HEK293T (cell line): ENCODE results near the gene TFEB.
A peak's percentile ranks its signal among the peaks of the same experiment; 100 is the strongest.

Experiments
- CTCF ChIA-PET: fragments of 350-600 bp; formaldehyde crosslinking; extraction: SDS; loops from one replicate; lab custom pipeline; 2021; ENCODE audit warnings: antibody characterized with exemption, inconsistent platforms; lab: Yijun Ruan, JAX
- POLR2A ChIA-PET: fragments of 350-600 bp; formaldehyde crosslinking; extraction: SDS; loops from one replicate; lab custom pipeline; 2020; ENCODE audit warnings: antibody characterized with exemption, inconsistent platforms; lab: Yijun Ruan, JAX
- DNase-seq: peaks from one replicate; pipeline ENCODE4 v3.0.0; 2012; ENCODE audit warnings: mixed read lengths; ENCODE audit errors: extremely low spot score
- ARNT ChIP-seq: fragments of 450-650 bp; IDR thresholded peaks from 2 replicates; pipeline ENCODE4 v1.6.1; 2017; ENCODE audit warnings: mild to moderate bottlenecking
- BHLHE40 ChIP-seq: fragments of 450-650 bp; IDR thresholded peaks from 2 replicates; pipeline ENCODE4 v1.6.1; 2016; ENCODE audit warnings: mild to moderate bottlenecking, moderate library complexity, borderline replicate concordance
- CTBP1 ChIP-seq: fragments of 450-650 bp; IDR thresholded peaks from 2 replicates; pipeline ENCODE4 v1.6.1; 2016; ENCODE audit warnings: borderline replicate concordance
- ELF4 ChIP-seq: fragments of 450-650 bp; IDR thresholded peaks from 2 replicates; pipeline ENCODE4 v1.6.1; 2017; ENCODE audit warnings: antibody characterized with exemption
- FOXA1 ChIP-seq: fragments of 450-650 bp; IDR thresholded peaks from 2 replicates; pipeline ENCODE4 v1.6.1; 2016; ENCODE audit warnings: mild to moderate bottlenecking
- FOXK2 ChIP-seq: fragments of 450-650 bp; IDR thresholded peaks from 2 replicates; pipeline ENCODE4 v1.6.1; 2016; ENCODE audit warnings: mild to moderate bottlenecking
- FOXM1 ChIP-seq: fragments of 450-650 bp; IDR thresholded peaks from 2 replicates; pipeline ENCODE4 v1.6.1; 2017; ENCODE audit warnings: mild to moderate bottlenecking, borderline replicate concordance
- HDGF ChIP-seq: fragments of 450-650 bp; IDR thresholded peaks from 2 replicates; pipeline ENCODE4 v1.6.1; 2017; ENCODE audit warnings: antibody characterized with exemption, borderline replicate concordance
- L3MBTL2 ChIP-seq: fragments of 450-650 bp; conservative IDR thresholded peaks from 2 replicates; pipeline ENCODE4 v1.6.1; 2016; ENCODE audit warnings: mild to moderate bottlenecking
- LEF1 ChIP-seq: fragments of 450-650 bp; IDR thresholded peaks from 2 replicates; pipeline ENCODE4 v1.6.1; 2017; ENCODE audit warnings: mild to moderate bottlenecking, borderline replicate concordance
- NFRKB ChIP-seq: fragments of 450-650 bp; IDR thresholded peaks from 2 replicates; pipeline ENCODE4 v1.6.1; 2016; ENCODE audit warnings: mild to moderate bottlenecking, moderate library complexity
- SP1 ChIP-seq: fragments of 450-650 bp; IDR thresholded peaks from 2 replicates; pipeline ENCODE4 v1.6.1; 2017
- SUZ12 ChIP-seq: fragments of 450-650 bp; IDR thresholded peaks from 2 replicates; pipeline ENCODE4 v1.6.1; 2016; ENCODE audit warnings: mild to moderate bottlenecking
- TARDBP ChIP-seq: fragments of 450-650 bp; IDR thresholded peaks from 2 replicates; pipeline ENCODE4 v1.6.1; 2016
- ZNF384 ChIP-seq: fragments of 450-650 bp; IDR thresholded peaks from 2 replicates; pipeline ENCODE4 v1.6.1; 2016
- TF ChIP-seq, protein P1 (sequence below): fragments of 450-650 bp; IDR thresholded peaks from 2 replicates; pipeline ENCODE4 v1.6.1; 2016

The TFEB gene

DNA sequence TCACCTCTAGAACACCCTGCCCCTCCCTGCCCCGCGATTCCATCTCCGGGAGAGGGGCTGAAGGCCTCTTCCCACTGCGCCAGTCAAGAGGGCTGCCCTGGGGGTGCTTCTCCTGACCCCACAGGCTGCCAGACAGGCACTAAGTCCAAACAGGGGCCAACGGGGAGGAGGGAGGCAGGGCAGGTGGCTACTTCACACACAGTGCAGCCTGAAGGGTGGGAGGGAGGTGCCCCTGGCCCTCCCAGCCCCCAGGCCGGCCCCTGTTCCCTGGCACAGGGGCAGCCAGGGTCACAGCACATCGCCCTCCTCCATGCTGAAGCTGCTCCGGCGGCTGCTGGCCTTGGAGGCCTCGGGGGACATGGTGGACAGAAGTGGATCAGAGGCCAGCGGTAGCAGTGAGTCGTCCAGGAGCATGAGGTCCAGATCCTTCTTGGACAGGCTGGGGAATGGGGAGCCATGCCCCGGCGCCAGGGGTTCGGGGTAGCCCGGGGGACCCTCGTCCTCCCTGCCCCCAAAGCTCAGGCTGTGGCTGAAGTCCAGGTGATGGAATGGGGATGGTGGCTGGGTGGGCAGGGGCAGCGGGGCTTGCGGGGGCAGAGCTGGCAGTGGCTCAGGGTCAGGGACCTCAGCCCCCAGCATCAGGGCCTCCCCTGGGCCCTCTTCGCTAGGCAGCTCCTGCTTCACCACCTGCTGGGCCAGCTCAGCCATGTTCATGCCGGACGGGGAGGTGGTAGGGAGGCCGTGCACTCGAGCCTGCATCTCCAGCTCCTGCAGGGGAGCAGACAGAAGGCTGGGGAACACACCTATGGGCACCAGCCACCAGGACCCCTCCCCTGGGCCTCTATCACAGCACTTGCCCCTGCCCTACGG, 50.9 kb downstream of the TFEB start:
- POLR2A ChIA-PET, result no interaction called here
- CTCF ChIA-PET, result interaction anchor here (0.5 to 5.1 kb wide), 6 partner anchors 8 to 320 kb away, joined by 3 to 49 read pairs (median 4); no protein-coding TSS in a partner anchor
- TF ChIP-seq NFRKB (no peak), ARNT (no peak), BHLHE40 (no peak), FOXA1 (no peak), SUZ12 (no peak), HDGF (no peak), ZNF384 (no peak), CTBP1 (no peak), ELF4 (no peak), SP1 (no peak), TARDBP (no peak), FOXK2 (no peak)
- no peak for DNase-seq

DNA sequence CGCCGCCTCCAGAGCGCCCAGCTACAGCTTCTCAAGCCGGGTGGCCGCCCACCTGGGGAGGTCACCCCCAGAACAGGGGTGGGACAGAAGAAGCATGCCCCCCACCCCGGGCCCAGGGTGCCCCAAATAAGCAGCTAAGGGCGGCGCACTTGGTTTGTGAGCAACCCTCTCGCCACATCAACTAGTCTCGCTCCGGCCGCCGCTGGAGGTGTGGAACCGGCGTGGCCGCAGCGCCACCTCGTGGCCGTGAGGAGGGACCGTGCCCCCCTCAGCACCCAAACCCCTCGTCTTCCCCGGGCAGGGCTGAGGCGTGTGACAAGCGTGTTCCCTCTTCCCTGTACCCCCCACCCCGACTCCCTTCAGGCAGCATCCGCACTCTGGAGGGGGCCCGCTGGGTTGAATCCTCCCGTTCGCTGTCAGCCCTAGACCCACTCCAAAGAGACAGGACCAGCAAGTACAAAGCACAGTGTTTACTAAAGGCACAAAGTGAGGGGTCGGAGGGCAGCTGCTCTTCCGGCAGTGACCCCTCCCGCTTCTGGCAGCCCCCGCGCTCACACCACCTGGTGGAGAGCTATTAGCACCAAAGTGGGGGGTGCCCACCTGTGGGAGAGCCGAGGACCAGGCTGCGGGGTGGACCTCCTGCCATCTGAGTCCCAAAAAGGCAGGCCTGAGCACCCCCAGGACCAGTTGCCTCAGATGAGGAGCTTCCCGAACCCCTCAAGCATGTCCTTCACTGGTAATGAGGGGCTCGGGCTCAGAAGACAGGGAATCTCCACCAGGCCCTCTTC, 51.7 kb downstream of the TFEB start:
- POLR2A ChIA-PET, result interaction anchor here (1.4 kb wide), 1 partner anchor 316 kb away, joined by 3 read pairs; no protein-coding TSS in a partner anchor

DNA sequence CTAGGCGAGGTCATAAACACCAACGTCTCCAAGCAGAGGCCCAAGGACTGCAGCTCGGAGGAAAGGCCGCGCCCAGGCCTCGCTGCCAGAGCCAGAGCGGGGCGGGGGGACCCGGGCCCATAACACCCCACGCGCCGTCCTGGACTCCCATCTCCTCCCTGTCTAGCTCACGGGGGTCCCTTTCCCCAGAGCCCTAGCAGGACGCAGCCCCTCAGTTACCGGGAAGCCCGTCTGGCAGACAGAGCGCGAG, 52.2 kb downstream of the TFEB start:
- no peak for TF ChIP-seq FOXA1
- no peak for TF ChIP-seq CTBP1
- no peak for TF ChIP-seq SUZ12
- no peak for TF ChIP-seq NFRKB
- TF ChIP-seq ZNF384, result no peak
- no peak for TF ChIP-seq HDGF
- TF ChIP-seq TARDBP, result no peak
- no peak for TF ChIP-seq L3MBTL2
- no peak for TF ChIP-seq FOXM1
- TF ChIP-seq, protein P1, sequence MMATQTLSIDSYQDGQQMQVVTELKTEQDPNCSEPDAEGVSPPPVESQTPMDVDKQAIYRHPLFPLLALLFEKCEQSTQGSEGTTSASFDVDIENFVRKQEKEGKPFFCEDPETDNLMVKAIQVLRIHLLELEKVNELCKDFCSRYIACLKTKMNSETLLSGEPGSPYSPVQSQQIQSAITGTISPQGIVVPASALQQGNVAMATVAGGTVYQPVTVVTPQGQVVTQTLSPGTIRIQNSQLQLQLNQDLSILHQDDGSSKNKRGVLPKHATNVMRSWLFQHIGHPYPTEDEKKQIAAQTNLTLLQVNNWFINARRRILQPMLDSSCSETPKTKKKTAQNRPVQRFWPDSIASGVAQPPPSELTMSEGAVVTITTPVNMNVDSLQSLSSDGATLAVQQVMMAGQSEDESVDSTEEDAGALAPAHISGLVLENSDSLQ, result no peak
- TF ChIP-seq LEF1, result no peak
- TF ChIP-seq SP1, result no peak
- no peak for TF ChIP-seq ELF4
- TF ChIP-seq BHLHE40, result no peak
- no peak for TF ChIP-seq FOXK2
- TF ChIP-seq ARNT, result no peak
- no peak for DNase-seq
- CTCF ChIA-PET, result interaction anchor here (0.7 to 5.1 kb wide), 9 partner anchors 9 to 315 kb away, joined by 3 to 49 read pairs (median 4); no protein-coding TSS in a partner anchor
- POLR2A ChIA-PET, result interaction anchor here (1.4 kb wide), 1 partner anchor 316 kb away, joined by 3 read pairs; no protein-coding TSS in a partner anchor

More for the DNA sequence above, 51.7 kb downstream of the TFEB start:
- CTCF ChIA-PET, result interaction anchor here (0.5 to 5.1 kb wide), 12 partner anchors 9 to 316 kb away, joined by 3 to 49 read pairs (median 4); no protein-coding TSS in a partner anchor
- peak; percentile 87 for DNase-seq
- no peak for TF ChIP-seq BHLHE40
- no peak for TF ChIP-seq CTBP1
- TF ChIP-seq SP1, result no peak
- no peak for TF ChIP-seq NFRKB
- TF ChIP-seq, protein P1, result no peak
- TF ChIP-seq ELF4, result no peak
- no peak for TF ChIP-seq L3MBTL2
- no peak for TF ChIP-seq HDGF
- TF ChIP-seq ZNF384, result no peak
- TF ChIP-seq LEF1, result no peak
- TF ChIP-seq FOXA1, result no peak
- no peak for TF ChIP-seq ARNT
- TF ChIP-seq FOXM1, result no peak
- TF ChIP-seq TARDBP, result no peak
- TF ChIP-seq FOXK2, result no peak
- no peak for TF ChIP-seq SUZ12

DNA sequence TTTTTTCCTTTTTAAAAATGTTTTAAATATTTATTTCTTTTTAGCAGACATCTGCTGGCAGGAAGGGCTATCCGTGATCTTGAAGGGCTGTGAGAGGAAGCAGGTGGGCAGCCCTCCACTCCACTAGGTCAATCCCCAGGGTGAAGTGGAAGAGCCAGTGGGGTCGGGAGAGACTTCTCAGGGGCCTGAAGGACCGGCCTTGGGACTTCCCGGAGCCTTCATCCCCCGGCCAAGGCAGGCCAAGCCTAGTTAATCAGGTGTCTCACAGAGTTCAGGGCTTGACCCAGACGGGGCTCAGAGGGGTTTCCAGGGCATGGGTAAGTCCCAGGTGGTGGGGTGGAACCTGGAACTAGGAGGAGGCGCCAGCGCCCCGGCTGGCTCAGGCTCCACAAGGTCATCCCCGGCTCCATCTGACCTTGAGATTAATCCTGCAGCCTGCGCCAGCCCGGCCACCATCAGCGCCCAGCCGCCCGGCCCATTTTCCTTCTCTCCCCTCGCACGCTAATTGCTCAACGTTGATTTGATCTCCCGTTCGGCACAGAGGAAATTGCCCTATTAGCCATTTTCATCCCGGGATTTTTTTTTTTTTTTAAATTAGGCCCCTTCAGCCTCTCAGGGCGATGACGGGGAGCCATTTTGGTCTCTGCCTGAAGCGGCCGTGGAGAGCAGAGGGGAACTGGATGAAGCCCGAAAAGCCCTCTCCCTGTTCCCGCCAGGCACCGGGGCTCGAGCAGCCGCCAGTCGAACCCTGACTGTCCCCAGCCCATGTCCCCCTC, 52.7 kb downstream of the TFEB start:
- POLR2A ChIA-PET, result interaction anchor here (1.1 to 1.4 kb wide), 2 partner anchors 80 to 315 kb away, joined by 3 to 6 read pairs; no protein-coding TSS in a partner anchor
- no peak for TF ChIP-seq L3MBTL2
- no peak for TF ChIP-seq HDGF
- no peak for TF ChIP-seq ELF4
- TF ChIP-seq BHLHE40, result no peak
- no peak for TF ChIP-seq ZNF384
- TF ChIP-seq FOXK2, result no peak
- no peak for TF ChIP-seq FOXM1
- no peak for TF ChIP-seq CTBP1
- TF ChIP-seq LEF1, result no peak
- no peak for TF ChIP-seq FOXA1
- no peak for TF ChIP-seq TARDBP
- TF ChIP-seq ARNT, result no peak
- no peak for DNase-seq

DNA sequence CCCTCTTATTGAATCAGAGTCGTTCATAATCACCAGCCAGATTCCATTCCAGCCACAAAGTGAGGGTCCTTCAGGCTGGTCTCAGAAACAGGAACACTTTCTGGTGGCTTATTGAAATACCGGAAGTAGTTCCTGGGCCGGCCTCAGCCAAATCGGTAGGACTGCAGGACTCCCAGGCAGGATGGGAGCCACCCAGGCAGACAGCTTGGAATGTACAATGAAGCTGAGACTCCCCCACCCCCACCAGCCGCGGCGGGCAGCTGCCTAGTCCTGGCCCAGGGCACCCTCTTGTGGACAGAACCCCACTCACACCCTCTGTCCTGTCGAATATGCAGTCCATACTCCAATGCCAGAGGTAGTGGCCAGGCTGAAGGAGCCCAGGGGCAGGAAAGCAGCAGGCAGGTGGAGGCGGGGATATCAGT, 53.3 kb downstream of the TFEB start:
- DNase-seq, result peak; percentile 92
- TF ChIP-seq LEF1 (no peak), BHLHE40 (no peak), FOXA1 (no peak), HDGF (no peak), FOXM1 (no peak), FOXK2 (no peak), ZNF384 (no peak), SUZ12 (no peak), SP1 (no peak), CTBP1 (no peak), L3MBTL2 (no peak), NFRKB (no peak), TARDBP (no peak), ARNT (no peak), ELF4 (no peak)
- TF ChIP-seq, protein P1, result no peak
- ChIA-PET POLR2A (interaction anchor here (1.1 kb wide), 1 partner anchor 79 kb away, joined by 6 read pairs; no protein-coding TSS in a partner anchor), CTCF (interaction anchor here (0.6 to 3.6 kb wide), 10 partner anchors 13 to 578 kb away, joined by 3 to 26 read pairs (median 4); no protein-coding TSS in a partner anchor)

More for the DNA sequence above, 52.7 kb downstream of the TFEB start:
- CTCF ChIA-PET, result interaction anchor here (0.7 to 5.1 kb wide), 14 partner anchors 10 to 577 kb away, joined by 3 to 49 read pairs (median 5); no protein-coding TSS in a partner anchor
